ENCODE results near the gene ZMYM1.
"Not testable (repeated sequence)": the region's sequence is repeated elsewhere in the genome, so short reads cannot be mapped to it uniquely, and the experiment has no call there.

DNA sequence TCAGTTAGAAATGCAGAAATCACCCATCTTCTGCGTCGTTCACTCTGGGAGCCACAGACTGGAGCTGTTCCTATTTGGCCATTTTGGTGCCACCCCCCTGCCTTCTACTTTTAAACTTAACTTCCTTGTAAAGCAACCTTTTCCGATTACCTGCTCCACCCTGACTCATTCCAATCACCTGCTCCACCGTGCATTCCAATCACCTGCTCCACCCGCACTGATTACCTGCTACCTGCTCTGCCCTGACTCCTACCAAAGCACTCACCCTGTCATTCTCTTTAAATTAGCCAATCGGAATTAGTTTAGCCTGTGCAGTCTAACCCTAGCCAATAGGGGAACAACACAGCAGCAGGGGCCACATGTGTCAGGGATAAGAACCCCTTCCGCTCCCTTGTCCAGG, 20.9 kb upstream of the ZMYM1 start:
- TF ChIP-seq, protein P1, sequence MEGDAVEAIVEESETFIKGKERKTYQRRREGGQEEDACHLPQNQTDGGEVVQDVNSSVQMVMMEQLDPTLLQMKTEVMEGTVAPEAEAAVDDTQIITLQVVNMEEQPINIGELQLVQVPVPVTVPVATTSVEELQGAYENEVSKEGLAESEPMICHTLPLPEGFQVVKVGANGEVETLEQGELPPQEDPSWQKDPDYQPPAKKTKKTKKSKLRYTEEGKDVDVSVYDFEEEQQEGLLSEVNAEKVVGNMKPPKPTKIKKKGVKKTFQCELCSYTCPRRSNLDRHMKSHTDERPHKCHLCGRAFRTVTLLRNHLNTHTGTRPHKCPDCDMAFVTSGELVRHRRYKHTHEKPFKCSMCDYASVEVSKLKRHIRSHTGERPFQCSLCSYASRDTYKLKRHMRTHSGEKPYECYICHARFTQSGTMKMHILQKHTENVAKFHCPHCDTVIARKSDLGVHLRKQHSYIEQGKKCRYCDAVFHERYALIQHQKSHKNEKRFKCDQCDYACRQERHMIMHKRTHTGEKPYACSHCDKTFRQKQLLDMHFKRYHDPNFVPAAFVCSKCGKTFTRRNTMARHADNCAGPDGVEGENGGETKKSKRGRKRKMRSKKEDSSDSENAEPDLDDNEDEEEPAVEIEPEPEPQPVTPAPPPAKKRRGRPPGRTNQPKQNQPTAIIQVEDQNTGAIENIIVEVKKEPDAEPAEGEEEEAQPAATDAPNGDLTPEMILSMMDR (IDR thresholded peaks at IDR 0.05) = not testable (repeated sequence)
- TF ChIP-seq POLR2A (IDR thresholded peaks at IDR 0.05) = not testable (repeated sequence)
